ENCODE measurements around the gene DPH6. TPM values are rescaled to one million over a fixed set of nuclear protein-coding genes. Genes with fewer than 3 reads are reported as not detected.
A peak's percentile ranks its signal among the peaks of the same experiment; 100 is the strongest.
"Not testable (repeated sequence)": the region's sequence is repeated elsewhere in the genome, so short reads cannot be mapped to it uniquely, and the experiment has no call there.

Gene DPH6
- total RNA-seq, 1 experiment from 2014 or later = 26.8 TPM

DNA sequence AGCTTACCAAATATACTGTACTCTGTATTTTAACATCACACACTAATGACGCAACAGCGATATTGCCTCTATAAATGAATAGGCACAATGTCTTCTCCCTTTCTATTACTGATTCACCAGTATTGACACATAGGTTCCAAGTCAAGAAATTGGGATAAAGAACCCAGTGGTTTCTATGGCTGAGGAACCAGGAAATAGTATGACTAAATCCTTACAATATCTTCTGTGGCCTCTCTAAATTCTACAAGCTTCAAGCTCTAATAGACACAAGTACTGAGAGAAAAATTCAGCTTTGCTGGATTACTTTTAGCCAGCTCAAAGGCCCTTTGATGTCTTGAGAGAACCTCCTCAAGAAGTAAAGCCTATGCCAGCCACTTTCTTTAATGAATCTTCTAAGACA lies 162.5 kb downstream of the DPH6 start:
- in situ Hi-C loops (cut with HindIII; ENCODE audit: low sequenced_read_pairs) = no loop called here
- DNase-seq (ENCODE audit: low spot score) = no peak

DNA sequence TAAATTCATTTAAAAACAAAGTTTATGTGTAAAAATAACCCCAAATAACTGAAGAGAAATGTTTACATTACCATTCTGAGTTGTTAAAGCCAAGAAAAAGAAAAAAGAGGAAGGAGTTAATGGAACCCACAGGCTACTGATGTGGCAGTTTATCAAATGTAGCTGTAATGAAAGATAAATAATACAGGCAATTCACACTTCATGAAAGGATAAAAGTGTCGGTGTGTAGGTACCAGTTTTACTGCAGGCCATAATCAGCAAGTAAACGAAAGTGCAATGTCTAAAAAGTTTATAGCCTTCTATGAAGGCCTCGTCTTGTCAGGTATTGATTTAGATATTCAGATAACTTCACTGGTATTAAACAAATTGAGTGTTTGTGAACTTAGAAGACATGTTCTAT lies 164.6 kb downstream of the DPH6 start:
- in situ Hi-C loops (cut with HindIII; ENCODE audit: low sequenced_read_pairs) = no loop called here
- no peak for DNase-seq (ENCODE audit: low spot score)

DNA sequence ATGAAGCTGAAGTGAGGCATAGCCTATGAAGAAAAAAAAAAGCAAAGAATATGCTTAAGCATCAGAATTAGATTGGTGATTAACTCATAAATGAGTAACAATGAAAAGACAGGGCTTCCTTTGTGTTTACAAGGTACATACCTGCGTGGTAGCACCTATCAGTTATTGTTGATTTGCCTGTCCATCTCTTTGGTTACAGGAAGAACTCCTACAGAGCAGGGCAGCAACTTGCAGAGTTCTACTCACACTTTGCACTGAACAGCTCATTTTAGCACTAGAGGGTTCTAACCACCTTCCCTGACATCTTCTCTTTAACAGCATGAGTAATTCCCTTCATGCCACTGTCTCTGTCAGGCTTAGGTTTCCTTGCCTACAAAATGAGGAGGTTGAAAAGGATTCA lies 166.0 kb downstream of the DPH6 start:
- in situ Hi-C loops (cut with HindIII; ENCODE audit: low sequenced_read_pairs) = no loop called here
- DNase-seq (ENCODE audit: low spot score) = no peak

DNA sequence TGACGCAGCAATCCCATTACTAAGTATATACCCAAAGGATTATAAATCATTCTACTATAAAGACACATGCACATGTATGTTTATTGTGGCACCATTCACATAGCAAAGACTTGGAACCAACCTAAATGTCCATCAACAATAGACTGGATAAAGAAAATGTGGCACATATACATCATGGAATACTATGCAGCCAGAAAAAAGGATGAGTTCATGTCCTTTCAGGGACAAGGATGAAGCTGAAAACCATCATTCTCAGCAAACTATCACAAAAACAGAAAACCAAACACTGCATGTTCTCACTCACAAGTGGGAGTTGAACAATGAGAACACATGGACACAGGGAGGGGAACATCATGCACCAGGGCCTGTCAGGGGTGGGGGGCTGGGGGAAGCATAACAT lies 167.5 kb downstream of the DPH6 start:
- in situ Hi-C loops (cut with HindIII; ENCODE audit: low sequenced_read_pairs); DNase-seq (ENCODE audit: low spot score): not testable (repeated sequence)

DNA sequence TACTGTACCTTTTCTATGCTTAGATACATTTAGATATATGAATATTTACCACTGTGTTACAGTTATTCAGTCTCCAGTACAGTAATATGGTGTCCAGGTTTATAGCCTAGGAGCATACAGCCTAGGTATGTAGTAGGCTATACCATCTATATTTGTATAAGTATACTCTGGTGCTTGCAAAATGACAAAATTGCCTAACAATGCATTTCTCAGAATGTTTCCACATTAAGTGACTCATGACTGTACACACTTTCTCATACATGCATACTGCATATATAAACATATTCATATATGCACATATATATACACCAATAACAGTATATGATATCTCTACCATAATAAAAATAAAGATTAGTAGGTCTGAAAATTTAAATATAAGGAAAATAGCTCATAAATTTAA lies 169.3 kb downstream of the DPH6 start:
- in situ Hi-C loops (cut with HindIII; ENCODE audit: low sequenced_read_pairs) = no loop called here
- no peak for DNase-seq (ENCODE audit: low spot score)

DNA sequence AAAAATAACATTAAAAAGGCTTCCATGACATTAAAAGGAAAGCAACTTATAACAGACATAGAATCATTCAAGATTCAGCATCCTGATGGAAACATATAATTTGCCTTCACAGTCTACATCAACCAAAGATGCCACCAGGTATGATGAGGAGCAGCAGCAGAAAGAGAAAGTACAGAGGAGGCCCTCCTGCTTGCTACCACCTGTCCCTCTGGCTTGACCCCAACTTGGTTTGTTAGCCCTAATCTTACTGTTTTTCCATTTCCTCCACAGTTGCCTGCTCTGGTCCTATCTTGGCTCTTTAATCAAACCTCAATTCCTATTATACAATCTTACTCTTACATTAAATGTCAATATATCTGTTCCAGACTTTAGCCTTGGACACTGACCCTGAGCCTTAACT lies 171.3 kb downstream of the DPH6 start:
- DNase-seq (ENCODE audit: low spot score) = peak; percentile 75
- in situ Hi-C loops (cut with HindIII; ENCODE audit: low sequenced_read_pairs) = no loop called here

DNA sequence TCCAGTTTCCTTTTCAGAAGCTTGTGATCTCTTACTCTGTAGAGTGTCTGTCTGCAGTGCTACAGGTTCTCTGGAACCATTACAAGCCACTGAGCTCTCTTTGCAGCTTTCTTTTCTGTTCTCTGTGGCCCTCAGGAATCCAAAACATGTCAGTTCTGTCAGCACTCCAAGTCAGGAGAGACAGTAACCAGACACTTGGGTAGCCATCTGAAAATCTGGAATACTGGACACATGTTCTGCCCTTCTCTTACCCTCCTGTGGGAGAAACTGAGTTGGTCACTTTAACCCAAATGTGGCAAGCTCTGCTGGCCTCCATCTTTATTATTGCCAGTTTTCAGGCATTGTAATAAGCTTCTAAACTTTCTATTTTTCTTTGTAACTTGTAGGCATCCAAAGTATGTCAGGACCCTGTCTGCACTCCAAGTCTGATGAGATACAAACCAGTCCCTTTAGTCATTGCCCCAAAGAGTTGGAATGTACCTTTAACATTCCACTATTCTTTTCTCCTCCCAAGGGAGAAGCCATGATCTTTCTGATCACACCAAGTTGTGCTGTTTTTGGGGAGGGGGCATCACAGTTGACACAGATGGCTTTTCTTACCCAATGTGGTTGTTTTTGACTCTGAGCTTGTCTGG lies 183.7 kb downstream of the DPH6 start:
- in situ Hi-C loops (cut with HindIII; ENCODE audit: low sequenced_read_pairs) = no loop called here
- DNase-seq (ENCODE audit: low spot score) = no peak

DNA sequence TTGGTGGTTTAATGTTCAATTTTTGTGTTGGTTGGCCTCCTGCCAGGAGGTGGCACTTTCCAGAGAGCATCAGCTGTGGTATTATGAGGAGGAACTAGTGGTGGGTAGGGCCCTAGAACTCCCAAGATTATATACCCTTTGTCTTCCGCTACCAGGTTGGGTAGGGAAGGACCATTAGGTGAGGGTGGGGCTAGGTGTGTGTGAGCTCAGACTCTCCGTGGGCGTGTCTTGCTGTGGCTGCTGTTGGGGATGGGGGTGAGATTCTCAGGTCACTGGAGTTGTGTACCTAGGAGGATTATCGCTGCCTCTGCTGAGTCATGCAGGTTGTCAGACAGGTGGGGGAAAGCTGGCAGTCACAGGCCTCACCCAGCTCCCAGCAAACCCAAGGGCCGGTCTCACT lies 187.1 kb downstream of the DPH6 start:
- in situ Hi-C loops (cut with HindIII; ENCODE audit: low sequenced_read_pairs) = no loop called here
- no peak for DNase-seq (ENCODE audit: low spot score)

DNA sequence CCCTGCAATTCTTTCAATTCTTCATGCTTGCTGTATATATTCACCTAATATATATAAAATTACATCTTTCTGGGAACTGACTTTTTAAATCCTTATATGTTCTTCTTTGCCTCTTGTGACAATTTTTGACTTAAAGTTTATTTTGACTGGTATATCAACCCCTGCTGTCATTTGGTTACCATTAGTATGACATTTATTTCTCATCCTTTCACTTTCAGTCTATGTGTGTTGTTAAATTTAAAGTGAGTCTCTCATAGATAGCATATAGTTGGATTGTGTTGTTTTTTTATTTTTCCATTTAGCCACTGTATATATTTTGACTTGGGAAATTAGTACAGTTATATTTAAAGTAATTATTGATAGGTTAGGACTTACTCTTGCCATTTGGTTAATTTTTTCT lies 194.9 kb downstream of the DPH6 start:
- in situ Hi-C loops (cut with HindIII; ENCODE audit: low sequenced_read_pairs) = no loop called here
- no peak for DNase-seq (ENCODE audit: low spot score)

DNA sequence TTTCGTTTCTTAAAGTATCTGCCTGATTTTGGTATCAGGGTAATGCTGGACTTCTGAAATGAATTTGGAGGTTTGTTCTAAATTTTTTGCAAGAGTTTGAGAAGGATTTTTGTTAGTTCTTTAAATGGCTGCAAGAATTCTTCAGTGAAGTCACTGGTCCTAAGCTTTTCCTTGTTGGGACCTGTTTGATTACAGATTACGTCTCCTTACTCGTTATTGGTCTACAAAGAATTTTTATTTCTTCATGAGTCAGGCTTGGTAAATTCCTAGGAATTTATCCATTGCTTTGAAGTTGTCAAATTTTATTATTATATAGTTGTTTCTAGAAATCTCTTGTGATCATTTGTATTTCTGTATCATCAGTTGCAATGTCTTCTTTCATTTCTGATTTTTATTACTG lies 196.0 kb downstream of the DPH6 start:
- no peak for DNase-seq (ENCODE audit: low spot score)
- in situ Hi-C loops (cut with HindIII; ENCODE audit: low sequenced_read_pairs) = loop anchor here (25.0 kb wide), 1 partner anchor 87 kb away; no protein-coding TSS in a partner anchor

DNA sequence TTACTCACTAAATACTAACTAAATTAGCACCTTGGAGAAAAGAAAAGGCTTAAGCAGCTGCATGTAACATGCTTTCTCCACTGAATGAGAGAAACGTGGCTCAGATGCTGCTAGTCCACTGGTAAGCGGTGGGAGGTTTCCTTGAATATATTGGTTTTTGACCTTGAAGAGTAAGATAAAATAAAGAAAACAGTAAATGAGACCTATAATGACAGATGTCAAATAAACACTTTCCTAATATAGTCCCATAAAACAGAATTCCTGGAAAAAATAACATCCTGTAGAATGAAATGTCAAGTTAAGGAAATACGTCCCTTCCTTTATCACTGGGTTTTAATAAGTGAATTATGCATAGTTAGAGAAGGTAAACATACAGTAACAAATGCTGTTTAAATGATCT lies 215.0 kb downstream of the DPH6 start:
- in situ Hi-C loops (cut with HindIII; ENCODE audit: low sequenced_read_pairs) = loop anchor here (25.0 kb wide), 1 partner anchor 106 kb away; no protein-coding TSS in a partner anchor

DNA sequence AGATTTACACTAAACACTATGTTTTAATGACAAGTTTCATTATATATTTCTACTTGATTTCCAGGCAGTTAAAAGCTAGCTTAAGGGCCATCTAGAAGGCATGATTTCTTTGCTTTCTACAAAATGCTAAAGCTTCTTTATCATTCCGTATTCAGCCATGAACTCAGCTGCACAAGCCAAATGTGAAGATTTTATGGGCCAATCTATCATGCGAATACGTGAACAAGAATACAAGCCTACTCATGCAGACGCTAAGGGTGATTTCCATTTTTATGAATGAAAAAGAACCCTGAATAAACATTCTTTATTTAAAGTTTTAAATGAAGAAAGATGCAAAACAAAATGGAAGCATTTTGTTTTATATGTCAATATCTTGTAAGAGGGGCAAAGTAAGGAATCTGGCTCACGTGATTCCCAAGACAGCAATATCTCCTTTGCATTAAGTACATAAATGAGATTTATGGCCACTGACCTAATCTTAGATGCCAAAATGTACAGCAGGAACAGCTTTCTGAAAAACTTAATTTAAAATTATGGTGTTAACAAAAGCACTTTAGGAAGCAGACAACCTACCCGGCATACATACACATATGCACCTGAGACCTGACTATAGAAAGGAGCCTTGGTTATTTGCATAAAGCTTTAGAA lies 215.8 kb downstream of the DPH6 start:
- no peak for DNase-seq (ENCODE audit: low spot score)

More for the DNA sequence above, 215.0 kb downstream of the DPH6 start:
- peak; percentile 60 for DNase-seq (ENCODE audit: low spot score)

DNA sequence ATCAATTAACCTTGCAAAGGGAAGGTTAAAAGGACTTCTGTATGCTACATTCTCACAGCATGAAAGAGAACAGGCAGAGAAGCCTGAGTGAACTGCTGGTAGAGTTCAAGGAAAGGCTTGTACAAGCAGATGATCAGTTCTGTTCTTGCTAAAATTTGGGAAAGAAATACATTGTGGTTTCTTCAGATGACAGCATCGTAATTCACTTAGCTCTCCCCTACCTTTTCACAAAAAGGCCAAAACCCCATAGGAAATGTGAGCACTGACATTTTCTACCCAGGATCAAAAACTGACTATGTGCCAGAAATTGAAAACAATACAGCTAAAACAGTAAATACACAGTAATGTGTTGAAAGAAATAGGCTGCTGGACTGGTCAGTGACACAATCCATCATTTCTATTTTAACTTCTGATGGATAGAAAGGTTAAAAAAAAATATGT lies 216.4 kb downstream of the DPH6 start:
- in situ Hi-C loops (cut with HindIII; ENCODE audit: low sequenced_read_pairs) = loop anchor here (25.0 kb wide), 1 partner anchor 108 kb away; no protein-coding TSS in a partner anchor
- DNase-seq (ENCODE audit: low spot score) = peak; percentile 61

More for the DNA sequence above, 215.8 kb downstream of the DPH6 start:
- in situ Hi-C loops (cut with HindIII; ENCODE audit: low sequenced_read_pairs) = loop anchor here (25.0 kb wide), 1 partner anchor 107 kb away; no protein-coding TSS in a partner anchor

DNA sequence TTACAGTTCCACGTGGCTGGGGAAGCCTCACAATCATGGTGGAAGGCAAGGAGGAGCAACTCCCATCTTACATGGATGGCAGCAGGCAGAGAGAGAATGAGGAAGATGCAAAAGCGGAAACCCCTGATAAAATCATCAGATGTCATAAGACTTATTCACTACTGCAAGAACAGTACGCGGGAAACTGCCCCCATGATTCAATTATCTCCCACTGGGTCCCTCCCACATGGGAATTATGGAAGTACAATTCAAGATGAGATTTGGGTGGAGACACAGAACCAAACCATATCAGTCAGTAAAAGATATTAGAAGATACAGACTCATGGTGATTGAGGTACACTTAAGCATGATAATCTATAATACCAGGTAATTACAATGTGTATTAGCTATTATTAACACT lies 217.1 kb downstream of the DPH6 start:
- peak; percentile 61 for DNase-seq (ENCODE audit: low spot score)
- in situ Hi-C loops (cut with HindIII; ENCODE audit: low sequenced_read_pairs) = loop anchor here (25.0 kb wide), 1 partner anchor 108 kb away; no protein-coding TSS in a partner anchor

DNA sequence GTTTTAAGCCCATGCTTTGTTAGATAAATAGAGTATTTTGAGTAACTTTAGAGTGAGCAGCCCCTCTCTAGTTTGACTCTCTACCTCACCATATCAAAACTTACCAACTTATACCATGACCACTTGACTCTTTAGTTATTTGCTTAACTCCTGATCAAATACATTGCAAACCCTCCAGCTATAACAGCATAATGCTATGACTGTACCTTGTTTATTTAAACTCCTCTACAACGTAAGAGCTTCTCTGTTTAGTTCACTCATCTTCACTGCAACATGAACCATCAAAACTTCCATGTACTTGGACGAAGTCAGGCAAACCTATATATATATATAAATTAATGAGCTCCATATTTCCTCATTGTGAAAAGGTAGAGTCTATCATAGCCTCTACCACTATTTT lies 218.2 kb downstream of the DPH6 start:
- in situ Hi-C loops (cut with HindIII; ENCODE audit: low sequenced_read_pairs) = loop anchor here (25.0 kb wide), 1 partner anchor 110 kb away; no protein-coding TSS in a partner anchor
- DNase-seq (ENCODE audit: low spot score) = no peak

DNA sequence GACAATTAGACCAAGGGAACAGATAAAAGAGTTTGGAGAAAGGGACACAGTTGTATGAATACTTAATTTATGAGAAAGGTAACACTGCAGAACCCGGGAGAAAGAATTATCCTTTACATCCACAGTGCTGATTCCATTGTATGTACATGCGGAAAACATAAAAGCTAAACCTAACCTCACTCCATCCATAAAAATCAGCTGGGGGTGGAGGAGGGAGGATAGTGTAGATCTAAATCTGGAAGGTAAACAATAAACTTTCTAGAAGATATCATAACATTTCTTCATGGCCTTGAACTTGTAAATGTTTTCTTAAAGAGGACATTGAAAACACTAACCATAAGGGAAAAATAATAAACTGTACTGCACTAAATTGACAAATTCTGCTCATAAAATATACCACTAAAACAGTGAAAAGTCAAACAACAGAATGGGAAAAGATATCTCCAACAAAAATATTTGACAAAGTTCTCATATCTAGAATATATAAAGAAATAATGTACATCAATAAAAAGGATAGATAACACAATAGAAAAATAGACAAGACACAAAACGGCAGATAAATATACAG lies 220.5 kb downstream of the DPH6 start:
- in situ Hi-C loops (cut with HindIII; ENCODE audit: low sequenced_read_pairs) = loop anchor here (25.0 kb wide), 1 partner anchor 112 kb away; no protein-coding TSS in a partner anchor
- DNase-seq (ENCODE audit: low spot score) = no peak

DNA sequence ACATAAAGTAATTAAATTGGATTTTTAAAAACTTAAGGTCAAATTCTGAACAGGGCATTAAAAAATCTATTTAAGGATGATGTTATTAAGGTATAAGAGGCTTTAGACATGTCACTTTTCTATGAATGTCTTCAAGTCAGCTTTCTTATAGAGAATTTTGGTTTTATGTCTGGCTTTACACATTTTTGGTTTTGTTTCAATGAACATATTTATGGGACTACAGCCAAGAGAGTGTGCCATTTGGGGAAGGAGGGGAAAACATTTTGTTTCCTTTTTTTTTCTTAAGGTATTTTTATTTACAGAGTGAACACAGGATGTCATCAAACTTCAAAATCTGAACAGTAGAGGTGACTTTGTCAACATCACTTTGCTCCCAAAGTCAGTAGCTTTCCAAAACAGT lies 222.8 kb downstream of the DPH6 start:
- DNase-seq (ENCODE audit: low spot score) = no peak
- in situ Hi-C loops (cut with HindIII; ENCODE audit: low sequenced_read_pairs) = no loop called here

DNA sequence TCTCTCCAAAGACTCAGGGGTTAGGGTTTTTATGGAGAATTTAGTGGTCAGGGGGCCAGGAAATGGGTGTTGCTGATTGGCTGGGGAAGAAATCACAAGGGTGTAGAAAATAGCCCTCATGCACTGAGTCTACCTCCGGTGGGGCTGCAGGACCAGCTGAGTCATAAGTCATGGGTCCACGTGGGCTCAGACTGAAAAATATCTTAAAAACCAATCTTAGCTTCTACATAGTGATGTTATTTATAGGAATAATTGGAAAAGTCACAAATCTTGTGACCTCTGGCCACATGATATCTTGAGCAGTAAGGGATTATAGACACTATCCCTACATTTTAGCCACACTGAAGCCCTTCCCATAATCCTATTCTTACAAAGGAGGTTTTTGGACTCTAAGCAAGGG lies 224.0 kb downstream of the DPH6 start:
- DNase-seq (ENCODE audit: low spot score) = peak; percentile 80
- in situ Hi-C loops (cut with HindIII; ENCODE audit: low sequenced_read_pairs) = no loop called here

DNA sequence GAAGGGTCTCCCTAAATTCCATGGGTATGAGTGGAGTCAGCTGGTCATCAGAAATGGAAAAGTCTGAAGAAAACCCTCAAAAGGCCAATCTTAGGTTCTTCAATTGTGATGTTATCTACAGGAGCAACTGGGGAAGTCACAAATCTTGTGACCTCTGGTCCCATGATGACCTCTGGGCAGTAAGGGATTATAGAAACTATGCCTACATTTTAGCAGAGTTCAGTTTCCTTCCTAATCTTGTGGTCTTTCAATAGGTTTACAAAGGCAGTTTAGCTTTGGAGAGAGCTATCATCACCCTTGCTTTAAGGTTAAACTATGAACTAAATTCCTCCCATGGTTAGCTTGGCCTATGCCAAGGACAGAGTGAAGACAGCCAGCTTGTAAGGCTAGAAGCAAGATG lies 225.1 kb downstream of the DPH6 start:
- peak; percentile 78 for DNase-seq (ENCODE audit: low spot score)
- in situ Hi-C loops (cut with HindIII; ENCODE audit: low sequenced_read_pairs) = no loop called here
